IMR-90 (cell line): ENCODE results near the gene BTN1A1. TPM values are rescaled to one million over a fixed set of nuclear protein-coding genes. Genes with fewer than 3 reads are reported as not detected.

Experiments used
- ATAC-seq: fragments of 200-7000 bp; cut with Tn5 transposase; 2 replicates; pipeline ENCODE4 v1.9.1; 2020; ENCODE audit warnings: low read depth, mild to moderate bottlenecking, moderate library complexity
- BruUV-seq: library from RNA; stranded (reverse); fragments of 400-500 nt; replicated peaks from 2 replicates; lab custom pipeline; 2021; lab: Mats Ljungman, UMichigan
- CTCF ChIA-PET: fragments of 300-600 bp; formaldehyde crosslinking; extraction: SDS; loops from one replicate; lab custom pipeline; 2021; ENCODE audit warnings: antibody characterized with exemption; lab: Yijun Ruan, JAX
- POLR2A ChIA-PET: fragments of 300-600 bp; sonication (Branson Sonifier 250); formaldehyde crosslinking; loops from one replicate; lab custom pipeline; 2022; ENCODE audit warnings: antibody characterized with exemption; ENCODE audit not compliant: unreplicated experiment; lab: Charles Lee
- DNase-seq: peaks from one replicate; pipeline ENCODE4 v3.0.0; 2013
- H2AFZ ChIP-seq: replicated peaks from 2 replicates; pipeline ENCODE3; 2013; ENCODE audit warnings: low read length, mild to moderate bottlenecking; ENCODE audit not compliant: poor library complexity
- H2AK5ac ChIP-seq: 2 replicates; pipeline ENCODE4 v1.6.1; 2013; ENCODE audit warnings: low read depth, low read length, inconsistent platforms
- H2AK9ac ChIP-seq: replicated peaks from 2 replicates; pipeline ENCODE3; 2013; ENCODE audit warnings: mild to moderate bottlenecking, low read depth, low read length, moderate library complexity; ENCODE audit not compliant: poor library complexity
- H2BK120ac ChIP-seq: 2 replicates; pipeline ENCODE4 v1.6.1; 2013; ENCODE audit warnings: low read depth, low read length, inconsistent platforms
- H2BK15ac ChIP-seq: 3 replicates; pipeline ENCODE4 v1.6.1; 2013; ENCODE audit warnings: low read depth, low read length, inconsistent platforms
- H2BK20ac ChIP-seq: 2 replicates; pipeline ENCODE4 v1.6.1; 2013; ENCODE audit warnings: low read depth, mild to moderate bottlenecking, inconsistent platforms, low read length, moderate library complexity
- H2BK5ac ChIP-seq: 2 replicates; pipeline ENCODE4 v1.6.1; 2013; ENCODE audit warnings: mild to moderate bottlenecking, low read depth, low read length, inconsistent platforms; ENCODE audit not compliant: poor library complexity, severe bottlenecking
- H3K14ac ChIP-seq: replicated peaks from 2 replicates; pipeline ENCODE4 v1.6.1; 2013; ENCODE audit warnings: low read depth, low read length, inconsistent platforms
- H3K18ac ChIP-seq: 2 replicates; pipeline ENCODE4 v1.6.1; 2013; ENCODE audit warnings: low read depth, low read length, control low read depth
- H3K23ac ChIP-seq: 2 replicates; pipeline ENCODE4 v1.6.1; 2013; ENCODE audit warnings: low read depth, low read length, inconsistent platforms
- H3K27ac ChIP-seq: 2 replicates; pipeline ENCODE4 v1.5.1; 2013; ENCODE audit warnings: mild to moderate bottlenecking, control low read depth, low read length; ENCODE audit not compliant: insufficient read depth
- H3K27me3 ChIP-seq: 2 replicates; pipeline ENCODE4 v1.6.1; 2013; ENCODE audit warnings: low read length; ENCODE audit not compliant: control insufficient read depth, insufficient read depth
- H3K36me3 ChIP-seq: 2 replicates; pipeline ENCODE4 v1.6.1; 2013; ENCODE audit warnings: low read length, mixed read lengths; ENCODE audit not compliant: control insufficient read depth, insufficient read depth
- H3K4ac ChIP-seq: 2 replicates; pipeline ENCODE4 v1.6.1; 2013; ENCODE audit warnings: low read depth, low read length, inconsistent platforms
- H3K4me1 ChIP-seq: 2 replicates; pipeline ENCODE4 v1.6.1; 2013; ENCODE audit warnings: low read length, mixed read lengths; ENCODE audit not compliant: control insufficient read depth, insufficient read depth
- H3K4me2 ChIP-seq: 2 replicates; pipeline ENCODE4 v1.6.1; 2013; ENCODE audit warnings: low read depth, mild to moderate bottlenecking, control low read depth, low read length, moderate library complexity
- H3K4me3 ChIP-seq: 2 replicates; pipeline ENCODE4 v1.5.1; 2013; ENCODE audit warnings: low read depth, mild to moderate bottlenecking, control low read depth, low read length, moderate library complexity; ENCODE audit not compliant: insufficient read depth
- H3K56ac ChIP-seq: 2 replicates; pipeline ENCODE4 v1.6.1; 2013; ENCODE audit warnings: low read length, inconsistent platforms; ENCODE audit not compliant: insufficient read depth; ENCODE audit errors: extremely low read depth
- H3K79me1 ChIP-seq, 2 experiments: 2 replicates each; pipeline ENCODE4 v1.6.1; 2013; ENCODE audit warnings: low read length in 2 of 2, inconsistent platforms in 1 of 2, low read depth in 1 of 2
- H3K9ac ChIP-seq: 2 replicates; pipeline ENCODE4 v1.6.1; 2013; ENCODE audit warnings: low read depth, low read length, control low read depth
- H3K9me1 ChIP-seq: 2 replicates; pipeline ENCODE4 v1.6.1; 2013; ENCODE audit warnings: low read length, inconsistent platforms; ENCODE audit not compliant: insufficient read depth
- H3K9me3 ChIP-seq: 2 replicates; pipeline ENCODE4 v1.6.1; 2013; ENCODE audit warnings: low read length; ENCODE audit not compliant: control insufficient read depth, insufficient read depth
- H4K20me1 ChIP-seq: 2 replicates; pipeline ENCODE4 v1.6.1; 2013; ENCODE audit warnings: low read length, inconsistent platforms; ENCODE audit not compliant: insufficient read depth
- H4K5ac ChIP-seq: 2 replicates; pipeline ENCODE4 v1.6.1; 2013; ENCODE audit warnings: mild to moderate bottlenecking, low read depth, low read length, control low read depth
- H4K8ac ChIP-seq, 2 experiments: 2 replicates each; pipeline ENCODE4 v1.6.1; 2013; ENCODE audit warnings: low read depth in 2 of 2, low read length in 2 of 2, control low read depth in 1 of 2, inconsistent platforms in 1 of 2
- H4K91ac ChIP-seq: 2 replicates; pipeline ENCODE4 v1.6.1; 2013; ENCODE audit warnings: low read depth, low read length, inconsistent platforms; ENCODE audit not compliant: insufficient read depth
- BHLHE40 ChIP-seq: fragments of 150-350 bp; IDR thresholded peaks from 2 replicates; pipeline ENCODE4 v1.6.1; 2016; ENCODE audit warnings: mild to moderate bottlenecking, low read depth, low read length
- CEBPB ChIP-seq: IDR thresholded peaks from 2 replicates; pipeline ENCODE4 v1.6.1; 2012; ENCODE audit warnings: low read depth, low read length, improper control_type of control experiment
- CHD1 ChIP-seq: IDR thresholded peaks from 2 replicates; pipeline ENCODE4 v1.6.1; 2012; ENCODE audit warnings: low read depth, low read length, improper control_type of control experiment
- CTCF ChIP-seq: conservative IDR thresholded peaks from 2 replicates; pipeline ENCODE4 v1.5.1; 2012; ENCODE audit warnings: mild to moderate bottlenecking, low read depth, low read length, improper control_type of control experiment
- ELK1 ChIP-seq: fragments of 150-350 bp; IDR thresholded peaks from 2 replicates; pipeline ENCODE4 v1.6.1; 2016; ENCODE audit warnings: low read depth, mild to moderate bottlenecking, low read length, moderate library complexity, borderline replicate concordance
- FOS ChIP-seq: fragments of 150-350 bp; IDR thresholded peaks from 2 replicates; pipeline ENCODE4 v1.6.1; 2016; ENCODE audit warnings: low read depth, low read length
- MAFK ChIP-seq: IDR thresholded peaks from 2 replicates; pipeline ENCODE4 v1.6.1; 2012; ENCODE audit warnings: low read depth, low read length, improper control_type of control experiment
- MAZ ChIP-seq: IDR thresholded peaks from 2 replicates; pipeline ENCODE4 v1.6.1; 2012; ENCODE audit warnings: low read depth, mild to moderate bottlenecking, low read length, improper control_type of control experiment, moderate library complexity, borderline replicate concordance
- MXI1 ChIP-seq: IDR thresholded peaks from 2 replicates; pipeline ENCODE4 v1.6.1; 2012; ENCODE audit warnings: low read depth, mild to moderate bottlenecking, low read length, moderate library complexity, borderline replicate concordance
- NFE2L2 ChIP-seq: fragments of 150-350 bp; IDR thresholded peaks from 2 replicates; pipeline ENCODE4 v1.6.1; 2016; ENCODE audit warnings: low read depth, mild to moderate bottlenecking, low read length
- POLR2A ChIP-seq: IDR thresholded peaks from 2 replicates; pipeline ENCODE4 v1.6.1; 2012; ENCODE audit warnings: mild to moderate bottlenecking, low read depth, low read length
- RAD21 ChIP-seq: IDR thresholded peaks from 2 replicates; pipeline ENCODE4 v1.6.1; 2012; ENCODE audit warnings: low read length, improper control_type of control experiment
- RCOR1 ChIP-seq: IDR thresholded peaks from 2 replicates; pipeline ENCODE4 v1.6.1; 2012; ENCODE audit warnings: mild to moderate bottlenecking, low read length, improper control_type of control experiment; ENCODE audit not compliant: insufficient replicate concordance
- RFX5 ChIP-seq: IDR thresholded peaks from 2 replicates; pipeline ENCODE4 v1.8.0; 2012; ENCODE audit warnings: low read depth, mild to moderate bottlenecking, low read length, moderate library complexity
- SMC3 ChIP-seq: fragments of 150-350 bp; IDR thresholded peaks from 2 replicates; pipeline ENCODE4 v1.6.1; 2016; ENCODE audit warnings: low read depth, mild to moderate bottlenecking, antibody characterized with exemption, low read length, moderate library complexity
- USF2 ChIP-seq: fragments of 150-350 bp; IDR thresholded peaks from 2 replicates; pipeline ENCODE4 v1.6.1; 2017; ENCODE audit warnings: mild to moderate bottlenecking, antibody characterized with exemption, low read length, low read depth
- dilution Hi-C: fragments of 300-500 bp; cut with HindIII; formaldehyde crosslinking; loops from one replicate; pipeline ENCODE4 v1.14.3; 2018; ENCODE audit warnings: low sequenced_read_pairs; ENCODE audit not compliant: unreplicated experiment
- in situ Hi-C: fragments of 300-500 bp; cut with MboI; formaldehyde crosslinking; loops from 3 replicates; pipeline ENCODE4 v1.14.3; 2019; ENCODE audit warnings: low sequenced_read_pairs, inconsistent platforms, mixed read lengths
- intact Hi-C: fragments of 100-400 bp; cut with micrococcal nuclease; formaldehyde crosslinking; loops from 2 replicates; pipeline ENCODE4 v1.10.0; 2022
- polyA plus RNA-seq, 3 experiments: library from polyadenylated mRNA; depleted of rRNA; stranded (reverse); fragments of >200 nt; gene quantifications; 2 replicates each; pipeline ENCODE4 v1.2.3, GENCODE V29; 2012; ENCODE audit warnings: low replicate concordance in 1 of 3
- total RNA-seq: library from RNA; depleted of rRNA; stranded (reverse); fragments of >200 nt; gene quantifications from 2 replicates; pipeline ENCODE4 v1.2.3, GENCODE V29; 2012

BTN1A1 gene
- total and polyA plus RNA-seq, 2 of the 4 experiments (the other 2 are of a cell fraction) = not detected

GRCh38 chr6:26544473-26544872 lies 44.4 kb downstream of the BTN1A1 start:
- no peak overlapping the region for H2BK15ac ChIP-seq
- no peaks in the 10 kb centered on the region for H3K9me3 ChIP-seq
- H3K14ac ChIP-seq = no peak overlapping the region
- H2AK5ac ChIP-seq = no peak overlapping the region
- no peaks in the 10 kb centered on the region for H3K4me1 ChIP-seq
- no peak overlapping the region for H4K8ac ChIP-seq
- no peaks in the 10 kb centered on the region; the same call in 1 of the 2 replicates for H4K20me1 ChIP-seq
- no peak overlapping the region for H3K23ac ChIP-seq
- no peak overlapping the region for H4K91ac ChIP-seq
- ATAC-seq = no peak
- intact Hi-C loops = no loop called here
- H3K4me2 ChIP-seq = no peak overlapping the region
- no peak overlapping the region for H3K4me3 ChIP-seq
- no peak for TF ChIP-seq CEBPB
- TF ChIP-seq MAZ = no peak
- TF ChIP-seq RCOR1 = no peak
- no peak for TF ChIP-seq NFE2L2
- no peak for TF ChIP-seq POLR2A
- TF ChIP-seq SMC3 = no peak
- TF ChIP-seq FOS = no peak
- TF ChIP-seq RFX5 = no peak
- no peak for TF ChIP-seq MXI1
- no peak for TF ChIP-seq MAFK
- no peak for TF ChIP-seq CHD1
- no peak for TF ChIP-seq CTCF
- no peak for TF ChIP-seq USF2
- no peak for TF ChIP-seq RAD21
- no peak for TF ChIP-seq BHLHE40
- no peak for TF ChIP-seq ELK1
- dilution Hi-C loops = no loop called here
- no peak for DNase-seq
- H3K36me3 ChIP-seq = peaks cover 14% of the 10 kb centered on the region
- in situ Hi-C loops = no loop called here
- POLR2A ChIA-PET = no interaction called here
- no peak overlapping the region for H2AK9ac ChIP-seq
- H3K18ac ChIP-seq = no peak overlapping the region
- no peak overlapping the region for H2AFZ ChIP-seq
- H3K27me3 ChIP-seq = no peaks in the 10 kb centered on the region
- no peak overlapping the region for H3K4ac ChIP-seq
- no peak overlapping the region for H3K56ac ChIP-seq
- H2BK5ac ChIP-seq = no peak overlapping the region
- H2BK120ac ChIP-seq = no peak overlapping the region
- H3K79me1 ChIP-seq = peaks cover 15 to 44% of the 10 kb centered on the region in 2 experiments
- CTCF ChIA-PET = no interaction called here
- no TSS peak for BruUV-seq
- H3K9me1 ChIP-seq = peaks cover 3% of the 10 kb centered on the region; the same call in 1 of the 2 replicates
- no peak overlapping the region for H4K5ac ChIP-seq
- H2BK20ac ChIP-seq = no peak overlapping the region
- no peak overlapping the region for H3K27ac ChIP-seq
- no peak overlapping the region for H3K9ac ChIP-seq
